ENCODE data around the gene REST.
"Not testable (repeated sequence)": the region's sequence is repeated elsewhere in the genome, so short reads cannot be mapped to it uniquely, and the experiment has no call there.

The REST gene

GRCh38 chr4:56907489-56908205 lies at the start of gene REST:
REST (plus strand) TSS chr4:56907900; CDS start chr4:56910639, 2,739 bp downstream.
- Mint-ChIP-seq H3K4me3 (peak within 1 kb of the TSS; percentile 90), H3K27me3 (no peaks in the 10 kb centered on the region), H3K4me1 (peaks cover 45% of the 10 kb centered on the region), H3K9me3 (no peaks in the 10 kb centered on the region), H3K36me3 (peaks cover 4% of the 10 kb centered on the region), H3K27ac (peak within 1 kb of the TSS; percentile 67)

GRCh38 chr4:56859841-56860240 lies 47.9 kb upstream of the REST start:
- Mint-ChIP-seq H3K9me3 (no peaks in the 10 kb centered on the region), H3K4me3 (no peak overlapping the region), H3K4me1 (no peaks in the 10 kb centered on the region), H3K27me3 (no peaks in the 10 kb centered on the region), H3K27ac (no peak overlapping the region), H3K36me3 (no peaks in the 10 kb centered on the region)

- Mint-ChIP-seq H3K36me3 (no peaks in the 10 kb centered on the region), H3K27me3 (no peaks in the 10 kb centered on the region), H3K4me1 (no peaks in the 10 kb centered on the region), H3K4me3 (no peak overlapping the region), H3K27ac (no peak overlapping the region), H3K9me3 (no peaks in the 10 kb centered on the region)
These were observed 46.9 kb upstream of the REST start for GRCh38 chr4:56860781-56861180.

- H3K27me3 Mint-ChIP-seq: no peaks in the 10 kb centered on the region
These were observed 46.3 kb upstream of the REST start for GRCh38 chr4:56861360-56861759.

GRCh38 chr4:56863441-56864139 lies 44.1 kb upstream of the REST start:
- Mint-ChIP-seq H3K36me3 (no peaks in the 10 kb centered on the region), H3K9me3 (no peaks in the 10 kb centered on the region), H3K27ac (no peak overlapping the region), H3K4me1 (no peaks in the 10 kb centered on the region), H3K27me3 (no peaks in the 10 kb centered on the region), H3K4me3 (no peak overlapping the region)

More at GRCh38 chr4:56861360-56861759, 46.3 kb upstream of the REST start:
- Mint-ChIP-seq H3K4me1 (no peaks in the 10 kb centered on the region), H3K36me3 (no peaks in the 10 kb centered on the region), H3K4me3 (no peak overlapping the region), H3K9me3 (no peaks in the 10 kb centered on the region), H3K27ac (no peak overlapping the region)

GRCh38 chr4:56870946-56871345 lies 36.8 kb upstream of the REST start:
- no peak overlapping the region for H3K4me3 Mint-ChIP-seq

GRCh38 chr4:56871371-56871866 lies 36.3 kb upstream of the REST start:
- Mint-ChIP-seq H3K9me3 (no peaks in the 10 kb centered on the region), H3K36me3 (no peaks in the 10 kb centered on the region), H3K27me3 (no peaks in the 10 kb centered on the region), H3K27ac (no peak overlapping the region), H3K4me1 (peaks cover 10% of the 10 kb centered on the region), H3K4me3 (no peak overlapping the region)

More at GRCh38 chr4:56870946-56871345, 36.8 kb upstream of the REST start:
- Mint-ChIP-seq H3K9me3 (no peaks in the 10 kb centered on the region), H3K27me3 (no peaks in the 10 kb centered on the region), H3K27ac (no peak overlapping the region), H3K36me3 (no peaks in the 10 kb centered on the region), H3K4me1 (peaks cover 10% of the 10 kb centered on the region)

GRCh38 chr4:56874166-56874565 lies 33.5 kb upstream of the REST start:
- Mint-ChIP-seq H3K4me1 (peaks cover 10% of the 10 kb centered on the region), H3K27me3 (peaks cover 2% of the 10 kb centered on the region), H3K4me3 (no peak overlapping the region), H3K27ac (no peak overlapping the region), H3K9me3 (no peaks in the 10 kb centered on the region), H3K36me3 (no peaks in the 10 kb centered on the region)

- Mint-ChIP-seq H3K9me3 (no peaks in the 10 kb centered on the region), H3K4me1 (peaks cover 10% of the 10 kb centered on the region), H3K36me3 (no peaks in the 10 kb centered on the region), H3K4me3 (no peak overlapping the region), H3K27me3 (peaks cover 2% of the 10 kb centered on the region), H3K27ac (no peak overlapping the region)
These were observed 32.8 kb upstream of the REST start for GRCh38 chr4:56874923-56875322.

GRCh38 chr4:56876264-56876663 lies 31.4 kb upstream of the REST start:
- no peak overlapping the region for H3K27ac Mint-ChIP-seq
- H3K27me3 Mint-ChIP-seq: peaks cover 2% of the 10 kb centered on the region
- no peaks in the 10 kb centered on the region for H3K36me3 Mint-ChIP-seq
- H3K9me3 Mint-ChIP-seq: no peaks in the 10 kb centered on the region
- H3K4me1 Mint-ChIP-seq: peaks cover 5% of the 10 kb centered on the region
- H3K4me3 Mint-ChIP-seq: no peak overlapping the region

- no peak overlapping the region for H3K4me3 Mint-ChIP-seq
- H3K4me1 Mint-ChIP-seq: no peaks in the 10 kb centered on the region
- H3K27me3 Mint-ChIP-seq: peaks cover 4% of the 10 kb centered on the region
- no peaks in the 10 kb centered on the region for H3K9me3 Mint-ChIP-seq
- H3K36me3 Mint-ChIP-seq: peaks cover 2% of the 10 kb centered on the region
- H3K27ac Mint-ChIP-seq: no peak overlapping the region
These were observed 27.7 kb upstream of the REST start for GRCh38 chr4:56879996-56880395.

GRCh38 chr4:56880572-56880971 lies 27.1 kb upstream of the REST start:
- H3K27me3 Mint-ChIP-seq: peaks cover 5% of the 10 kb centered on the region
- H3K9me3 Mint-ChIP-seq: no peaks in the 10 kb centered on the region
- no peaks in the 10 kb centered on the region for H3K4me1 Mint-ChIP-seq
- H3K27ac Mint-ChIP-seq: no peak overlapping the region
- H3K4me3 Mint-ChIP-seq: no peak overlapping the region
- peaks cover 2% of the 10 kb centered on the region for H3K36me3 Mint-ChIP-seq

GRCh38 chr4:56884511-56884910 lies 23.2 kb upstream of the REST start:
- not testable (repeated sequence) for H3K27ac Mint-ChIP-seq, H3K4me1 Mint-ChIP-seq, H3K9me3 Mint-ChIP-seq, H3K36me3 Mint-ChIP-seq, H3K27me3 Mint-ChIP-seq, H3K4me3 Mint-ChIP-seq

GRCh38 chr4:56892691-56893090 lies 15.0 kb upstream of the REST start:
- H3K27me3 Mint-ChIP-seq: peaks cover 2% of the 10 kb centered on the region
- no peaks in the 10 kb centered on the region for H3K4me1 Mint-ChIP-seq
- no peak overlapping the region for H3K4me3 Mint-ChIP-seq
- H3K27ac Mint-ChIP-seq: no peak overlapping the region
- no peaks in the 10 kb centered on the region for H3K36me3 Mint-ChIP-seq
- no peaks in the 10 kb centered on the region for H3K9me3 Mint-ChIP-seq

- not testable (repeated sequence) for H3K4me3 Mint-ChIP-seq, H3K4me1 Mint-ChIP-seq, H3K27me3 Mint-ChIP-seq, H3K9me3 Mint-ChIP-seq, H3K36me3 Mint-ChIP-seq, H3K27ac Mint-ChIP-seq
These were observed 9.9 kb upstream of the REST start for GRCh38 chr4:56897842-56898241.

- H3K27ac Mint-ChIP-seq, H3K4me3 Mint-ChIP-seq, H3K9me3 Mint-ChIP-seq, H3K4me1 Mint-ChIP-seq, H3K36me3 Mint-ChIP-seq, H3K27me3 Mint-ChIP-seq: not testable (repeated sequence)
These were observed 7.5 kb upstream of the REST start for GRCh38 chr4:56900186-56900585.
